Stimulated activated CD4-positive, alpha-beta T cell treated with anti-CD3 and anti-CD28 coated beads, Interleukin-2, amount 100 ng/mL, for 24 hours (primary cell): ENCODE data around the gene PTPRN2.
A peak's percentile ranks its signal among the peaks of the same experiment; 100 is the strongest.

ENCODE experiments used
- DNase-seq, 2 donors: peaks; one replicate each; pipeline ENCODE4 v3.0.0-alpha.2; 2020

PTPRN2 gene

DNA sequence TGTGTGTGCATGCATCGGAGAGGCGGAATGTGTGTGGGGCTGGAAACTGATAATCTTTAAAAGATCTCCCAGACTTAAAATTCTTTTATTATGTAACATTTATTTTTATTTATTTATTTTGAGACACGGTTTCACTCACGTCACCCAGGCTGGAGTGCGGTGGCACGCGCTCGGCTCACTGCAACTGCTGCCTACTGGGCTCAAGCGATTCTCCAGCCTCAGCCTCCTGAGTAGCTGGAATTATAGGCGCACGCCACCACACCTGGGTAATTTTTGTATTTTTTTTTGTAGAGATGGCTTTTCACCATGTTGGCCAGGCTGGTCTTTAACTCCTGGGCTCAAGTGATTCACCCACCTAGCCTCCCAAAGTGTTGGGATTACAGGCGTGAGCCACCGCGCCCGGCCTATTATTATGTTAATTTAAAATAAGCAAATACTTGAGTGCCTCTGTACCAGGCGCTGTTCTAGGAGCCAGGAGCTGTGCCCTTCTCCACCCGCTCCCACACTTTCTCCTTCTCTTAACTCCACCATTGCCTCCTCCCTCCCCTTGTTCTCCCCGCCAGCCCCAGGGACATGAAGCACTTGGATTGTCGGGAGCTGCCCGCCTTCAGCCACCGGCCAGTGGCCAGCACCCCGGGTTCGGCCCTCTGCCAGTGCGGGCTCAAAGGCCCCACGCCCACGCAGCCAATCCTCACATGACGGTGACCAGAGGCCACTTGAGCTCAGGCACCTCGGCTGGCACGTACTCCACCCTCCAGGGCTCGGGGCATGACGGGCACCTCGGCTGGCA, 1087.3 kb downstream of the PTPRN2 start:
- peak in 1 of 2 donors; percentile 0 for DNase-seq

DNA sequence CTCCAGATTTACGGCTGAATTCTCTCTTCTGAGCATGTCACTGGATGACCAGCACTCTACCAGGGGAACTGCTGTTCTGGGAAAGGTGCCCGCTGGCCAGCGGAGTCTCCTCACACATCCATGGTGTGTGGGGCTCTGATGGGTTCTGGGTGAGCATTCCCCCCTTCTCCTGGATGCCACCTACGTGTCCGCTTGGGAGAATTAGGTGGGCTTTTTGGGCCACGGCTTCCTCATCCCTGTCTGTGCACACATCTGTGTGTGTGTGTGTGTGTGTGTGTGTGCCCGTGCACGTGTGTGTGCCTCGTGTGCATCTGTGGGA, 1087.8 kb downstream of the PTPRN2 start:
- no peak for DNase-seq

- DNase-seq = peak in 1 of 2 donors; percentile 0
These were observed 1088.3 kb downstream of the PTPRN2 start for GRCh38 chr7:157499121-157499834.

DNA sequence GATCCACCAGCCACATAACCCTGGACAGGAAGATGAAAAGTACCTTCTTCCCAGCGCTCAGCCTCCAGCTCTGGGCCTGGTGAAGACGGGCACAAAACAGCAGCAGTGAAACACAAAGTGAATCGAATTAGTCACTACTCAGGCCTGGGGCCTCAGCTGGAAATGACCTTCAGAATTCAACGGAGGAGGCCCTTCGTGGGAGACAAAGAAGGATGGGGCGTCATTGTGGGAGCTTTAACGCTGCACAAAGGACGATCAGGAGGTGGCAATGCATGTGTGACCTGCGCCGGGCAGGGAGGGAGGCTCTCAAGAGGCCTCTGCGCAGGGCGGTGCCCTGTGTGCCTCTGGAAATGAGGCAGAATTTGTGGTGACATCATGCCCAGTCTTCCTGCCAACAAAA, 1089.0 kb downstream of the PTPRN2 start:
- no peak for DNase-seq

DNA sequence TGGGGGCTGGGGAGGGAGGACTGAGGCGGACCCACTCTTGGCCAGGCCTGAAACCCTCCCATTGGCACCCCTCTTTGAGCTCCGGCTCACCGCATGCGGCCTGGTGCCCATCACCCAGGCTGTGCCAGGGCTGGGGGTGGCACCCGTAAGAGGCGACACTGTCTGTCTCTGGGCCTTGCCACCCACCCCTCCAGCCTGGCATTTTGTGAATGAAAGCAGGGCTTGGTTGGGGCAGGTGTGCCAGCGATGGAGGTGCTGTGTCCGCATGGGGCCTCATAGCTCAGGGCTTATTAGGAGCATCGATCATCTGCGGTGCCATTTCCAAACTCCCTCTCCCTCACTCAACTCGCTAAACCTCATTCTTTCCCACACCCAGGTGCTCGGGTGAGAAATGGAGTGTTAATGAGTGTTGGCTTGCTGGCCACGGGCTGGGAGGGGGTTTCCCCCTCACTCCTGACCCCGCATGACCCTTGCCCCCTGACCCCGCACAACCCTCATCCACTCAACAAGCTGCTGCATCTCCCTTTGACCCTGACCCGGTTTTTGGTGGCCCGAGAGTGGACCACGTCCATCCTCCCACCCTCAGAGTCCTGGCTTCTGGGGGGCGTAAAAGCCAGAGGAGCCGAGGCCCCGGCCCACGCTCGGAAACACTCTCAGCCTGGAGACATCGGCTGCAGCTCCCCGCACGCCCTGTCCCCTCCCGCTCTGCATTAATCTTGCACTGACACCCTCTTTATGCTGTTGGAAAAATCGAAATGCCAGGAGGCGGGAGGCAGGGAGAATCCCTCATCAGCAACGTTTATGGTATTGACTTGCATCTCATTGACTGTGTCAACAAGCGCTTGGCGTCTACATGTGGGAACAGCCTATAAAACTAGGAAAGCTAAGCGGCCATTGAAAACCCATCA, 1089.6 kb downstream of the PTPRN2 start:
- DNase-seq = peak in 1 of 2 donors; percentile 15

- DNase-seq = peak in 1 of 2 donors; percentile 13
These were observed 1090.3 kb downstream of the PTPRN2 start for GRCh38 chr7:157497367-157497743.

- peak; percentile 0 to 15 for DNase-seq
These were observed 1091.0 kb downstream of the PTPRN2 start for GRCh38 chr7:157496416-157497275.

GRCh38 chr7:157495594-157495993, 1092.0 kb downstream of the PTPRN2 start:
- peak; percentile 18 to 31 for DNase-seq

GRCh38 chr7:157495177-157495553, 1092.5 kb downstream of the PTPRN2 start:
- DNase-seq = peak; percentile 2 to 22

GRCh38 chr7:157494506-157495176, 1093.0 kb downstream of the PTPRN2 start:
- peak; percentile 13 to 17 for DNase-seq

DNA sequence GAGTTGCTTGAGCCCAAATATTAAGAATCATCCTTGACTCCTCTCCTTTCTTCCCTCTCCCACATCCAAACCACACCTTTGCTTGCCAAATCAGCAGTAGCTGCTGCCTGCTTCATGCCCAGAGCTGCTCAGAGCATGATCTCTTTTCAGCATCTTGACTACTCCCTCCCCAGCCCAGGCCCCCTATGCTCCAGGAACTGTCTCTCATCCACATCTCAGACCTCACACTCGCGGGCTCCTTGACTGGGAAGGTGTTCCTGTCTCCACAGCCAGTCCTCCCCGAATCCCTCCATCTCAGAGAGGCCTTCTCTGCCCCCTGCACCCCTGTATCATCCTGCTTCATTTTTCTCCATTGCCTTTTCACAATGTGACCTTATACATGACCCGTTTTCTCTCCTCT, 1093.8 kb downstream of the PTPRN2 start:
- peak; percentile 2 to 17 for DNase-seq

DNA sequence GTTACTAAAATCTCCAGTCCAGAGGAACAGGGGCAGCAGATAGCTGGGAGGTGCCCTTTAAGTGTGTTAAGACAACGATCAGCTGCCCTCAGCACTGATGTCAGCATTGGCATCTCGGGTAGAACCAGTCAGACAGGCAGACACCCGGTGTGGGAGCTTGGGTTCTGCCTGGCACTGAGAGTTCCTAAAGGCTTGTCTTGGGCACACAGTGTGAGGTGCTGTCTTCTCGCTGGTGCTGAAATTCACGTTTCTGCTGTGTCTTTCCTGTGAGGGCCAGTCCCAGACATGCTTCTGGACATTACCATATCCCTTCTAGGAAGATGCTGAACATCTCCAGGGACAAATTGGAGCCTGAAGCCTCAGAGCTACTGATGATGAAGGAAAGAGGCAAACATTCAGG, 1094.6 kb downstream of the PTPRN2 start:
- DNase-seq = peak; percentile 3 to 17

- DNase-seq = peak; percentile 33 to 51
These were observed 1097.1 kb downstream of the PTPRN2 start for GRCh38 chr7:157490465-157490912.

- DNase-seq = peak in 1 of 2 donors; percentile 0
These were observed 1097.8 kb downstream of the PTPRN2 start for GRCh38 chr7:157489870-157490269.
